Measurements from ENCODE around the gene SORT1. TPM values are rescaled to one million over a fixed set of nuclear protein-coding genes. Genes with fewer than 3 reads are reported as not detected.

Gene SORT1
- total and polyA plus RNA-seq, 2 of the 13 experiments (the other 11 are each of a cell fraction or from before 2014, with no cell fraction given) = 32.4 to 93.0 TPM

- TF ChIP-seq, protein P1, sequence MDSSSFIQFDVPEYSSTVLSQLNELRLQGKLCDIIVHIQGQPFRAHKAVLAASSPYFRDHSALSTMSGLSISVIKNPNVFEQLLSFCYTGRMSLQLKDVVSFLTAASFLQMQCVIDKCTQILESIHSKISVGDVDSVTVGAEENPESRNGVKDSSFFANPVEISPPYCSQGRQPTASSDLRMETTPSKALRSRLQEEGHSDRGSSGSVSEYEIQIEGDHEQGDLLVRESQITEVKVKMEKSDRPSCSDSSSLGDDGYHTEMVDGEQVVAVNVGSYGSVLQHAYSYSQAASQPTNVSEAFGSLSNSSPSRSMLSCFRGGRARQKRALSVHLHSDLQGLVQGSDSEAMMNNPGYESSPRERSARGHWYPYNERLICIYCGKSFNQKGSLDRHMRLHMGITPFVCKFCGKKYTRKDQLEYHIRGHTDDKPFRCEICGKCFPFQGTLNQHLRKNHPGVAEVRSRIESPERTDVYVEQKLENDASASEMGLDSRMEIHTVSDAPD (CRISPR knock-in tag; IDR thresholded peaks at IDR 0.05) = no peak
- TF ChIP-seq PCBP1 (IDR thresholded peaks at IDR 0.05; ENCODE audit: borderline replicate concordance, low read depth, low read length) (peak; percentile 34; the same call in 1 of the 2 replicates), FOSL1 (CRISPR knock-in tag; IDR thresholded peaks at IDR 0.05; ENCODE audit: borderline replicate concordance) (no peak), ZNF547 (CRISPR knock-in tag; IDR thresholded peaks at IDR 0.05) (peak; percentile 52; the same call in 1 of the 2 replicates), POLR2AphosphoS2 (IDR thresholded peaks at IDR 0.05; ENCODE audit: low read depth, low read length) (no peak), ZNF83 (CRISPR knock-in tag; IDR thresholded peaks at IDR 0.05; ENCODE audit: borderline replicate concordance) (peak; percentile 21; the same call in 1 of the 2 replicates), SIN3B (IDR thresholded peaks at IDR 0.05; ENCODE audit: low read length) (0 out of 2 replicates have a peak, but pooled peaks have one; percentile 18), DDIT3 (CRISPR knock-in tag; IDR thresholded peaks at IDR 0.05) (no peak), SNRNP70 (IDR thresholded peaks at IDR 0.05; ENCODE audit: low read depth, low read length) (no peak), ZNF513 (CRISPR knock-in tag; conservative IDR thresholded peaks at IDR 0.05) (no peak), REL (CRISPR knock-in tag; conservative IDR thresholded peaks at IDR 0.05) (peak; percentile 82), ZNF530 (CRISPR knock-in tag; IDR thresholded peaks at IDR 0.05; ENCODE audit: low read depth) (no peak), ZNF225 (CRISPR knock-in tag; IDR thresholded peaks at IDR 0.05) (peak; percentile 71; the same call in 1 of the 2 replicates), BATF2 (CRISPR knock-in tag; IDR thresholded peaks at IDR 0.05) (peak; percentile 81), ASH2L (IDR thresholded peaks at IDR 0.05; ENCODE audit: insufficient read length, low read depth, low read length) (no peak)
- TF ChIP-seq, protein P2, sequence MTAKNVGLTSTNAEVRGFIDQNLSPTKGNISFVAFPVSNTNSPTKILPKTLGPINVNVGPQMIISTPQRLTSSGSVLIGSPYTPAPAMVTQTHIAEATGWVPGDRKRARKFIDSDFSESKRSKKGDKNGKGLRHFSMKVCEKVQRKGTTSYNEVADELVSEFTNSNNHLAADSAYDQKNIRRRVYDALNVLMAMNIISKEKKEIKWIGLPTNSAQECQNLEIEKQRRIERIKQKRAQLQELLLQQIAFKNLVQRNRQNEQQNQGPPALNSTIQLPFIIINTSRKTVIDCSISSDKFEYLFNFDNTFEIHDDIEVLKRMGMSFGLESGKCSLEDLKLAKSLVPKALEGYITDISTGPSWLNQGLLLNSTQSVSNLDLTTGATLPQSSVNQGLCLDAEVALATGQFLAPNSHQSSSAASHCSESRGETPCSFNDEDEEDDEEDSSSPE (CRISPR knock-in tag; IDR thresholded peaks at IDR 0.05) = peak; percentile 58
- TF ChIP-seq, protein P3, sequence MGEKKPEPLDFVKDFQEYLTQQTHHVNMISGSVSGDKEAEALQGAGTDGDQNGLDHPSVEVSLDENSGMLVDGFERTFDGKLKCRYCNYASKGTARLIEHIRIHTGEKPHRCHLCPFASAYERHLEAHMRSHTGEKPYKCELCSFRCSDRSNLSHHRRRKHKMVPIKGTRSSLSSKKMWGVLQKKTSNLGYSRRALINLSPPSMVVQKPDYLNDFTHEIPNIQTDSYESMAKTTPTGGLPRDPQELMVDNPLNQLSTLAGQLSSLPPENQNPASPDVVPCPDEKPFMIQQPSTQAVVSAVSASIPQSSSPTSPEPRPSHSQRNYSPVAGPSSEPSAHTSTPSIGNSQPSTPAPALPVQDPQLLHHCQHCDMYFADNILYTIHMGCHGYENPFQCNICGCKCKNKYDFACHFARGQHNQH (CRISPR knock-in tag; IDR thresholded peaks at IDR 0.05) = peak; percentile 81
- TF ChIP-seq, protein P4, sequence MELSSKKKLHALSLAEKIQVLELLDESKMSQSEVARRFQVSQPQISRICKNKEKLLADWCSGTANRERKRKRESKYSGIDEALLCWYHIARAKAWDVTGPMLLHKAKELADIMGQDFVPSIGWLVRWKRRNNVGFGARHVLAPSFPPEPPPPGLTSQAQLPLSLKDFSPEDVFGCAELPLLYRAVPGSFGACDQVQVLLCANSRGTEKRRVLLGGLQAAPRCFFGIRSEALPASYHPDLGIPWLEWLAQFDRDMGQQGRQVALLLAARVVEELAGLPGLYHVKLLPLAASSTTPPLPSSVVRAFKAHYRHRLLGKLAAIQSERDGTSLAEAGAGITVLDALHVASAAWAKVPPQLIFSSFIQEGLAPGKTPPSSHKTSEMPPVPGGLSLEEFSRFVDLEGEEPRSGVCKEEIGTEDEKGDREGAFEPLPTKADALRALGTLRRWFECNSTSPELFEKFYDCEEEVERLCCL (CRISPR knock-in tag; IDR thresholded peaks at IDR 0.05; ENCODE audit: borderline replicate concordance) = no peak
- TF ChIP-seq, protein P5, sequence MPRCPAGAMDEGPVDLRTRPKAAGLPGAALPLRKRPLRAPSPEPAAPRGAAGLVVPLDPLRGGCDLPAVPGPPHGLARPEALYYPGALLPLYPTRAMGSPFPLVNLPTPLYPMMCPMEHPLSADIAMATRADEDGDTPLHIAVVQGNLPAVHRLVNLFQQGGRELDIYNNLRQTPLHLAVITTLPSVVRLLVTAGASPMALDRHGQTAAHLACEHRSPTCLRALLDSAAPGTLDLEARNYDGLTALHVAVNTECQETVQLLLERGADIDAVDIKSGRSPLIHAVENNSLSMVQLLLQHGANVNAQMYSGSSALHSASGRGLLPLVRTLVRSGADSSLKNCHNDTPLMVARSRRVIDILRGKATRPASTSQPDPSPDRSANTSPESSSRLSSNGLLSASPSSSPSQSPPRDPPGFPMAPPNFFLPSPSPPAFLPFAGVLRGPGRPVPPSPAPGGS (CRISPR knock-in tag; IDR thresholded peaks at IDR 0.05) = peak; percentile 57; the same call in 1 of the 2 replicates
These were observed 114.6 kb downstream of the SORT1 start, which contains the start of gene PSRC1 (continued) for GRCh38 chr1:109282952-109283747.
